Ammon's horn (tissue), 1 donor: ENCODE data around the gene CSMD2.

Source experiments
- DNase-seq: peaks from one replicate; pipeline ENCODE4 v3.0.0-alpha.2; 2016; ENCODE audit warnings: low spot score

Gene CSMD2

DNA sequence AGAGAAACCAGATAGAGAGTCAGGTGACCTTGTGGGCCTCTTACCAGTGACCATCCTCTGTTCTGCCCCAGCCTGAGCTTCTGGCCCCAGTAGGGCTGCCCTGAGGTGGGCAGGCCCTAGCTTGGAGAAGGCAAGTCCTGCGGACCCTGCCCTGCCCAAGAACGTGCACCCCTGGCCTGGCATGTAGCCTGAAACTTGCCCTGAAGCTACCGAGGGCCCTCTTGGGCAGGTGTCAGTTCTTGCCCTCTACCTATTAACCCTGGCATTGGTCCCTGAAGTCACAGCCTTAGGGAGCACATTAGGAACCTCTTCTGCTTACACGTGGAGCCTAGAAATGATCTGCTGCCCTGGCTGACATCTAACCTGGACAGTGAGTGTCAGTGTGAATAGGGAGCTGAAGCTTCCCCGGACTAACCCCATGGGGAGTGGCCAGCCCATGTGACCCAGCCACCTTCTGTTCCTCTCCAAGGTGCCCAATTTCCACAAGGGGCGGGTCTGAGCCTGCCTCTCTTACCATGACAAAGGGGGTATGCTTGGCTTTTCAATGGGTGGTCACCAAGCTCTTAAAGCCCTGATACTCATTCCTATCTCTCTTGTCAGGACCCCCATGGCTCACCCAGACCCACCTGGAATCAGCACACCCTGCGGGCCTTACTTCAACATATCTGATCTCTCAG lies 529.6 kb downstream of the CSMD2 start:
- DNase-seq, result no peak

DNA sequence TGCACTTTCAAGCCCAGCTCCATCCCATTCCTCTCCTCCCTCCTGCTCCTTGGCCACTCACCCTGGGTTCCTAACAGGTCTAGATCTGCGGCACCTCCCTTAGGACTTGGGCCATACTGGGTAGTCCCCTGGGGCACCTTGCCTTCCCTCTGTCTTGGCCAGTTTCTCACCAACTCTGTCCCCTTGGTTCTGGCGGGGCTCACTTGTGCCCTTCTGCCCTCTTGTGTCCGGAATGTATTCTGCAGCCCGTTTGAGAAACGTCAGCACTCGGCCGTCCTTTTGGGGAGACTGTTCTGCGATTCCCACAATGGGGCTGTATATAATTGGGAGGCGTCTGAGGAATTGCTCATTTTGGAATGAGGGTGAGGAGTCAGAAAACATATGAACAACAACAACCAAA lies 530.2 kb downstream of the CSMD2 start:
- peak; percentile 31 for DNase-seq

DNA sequence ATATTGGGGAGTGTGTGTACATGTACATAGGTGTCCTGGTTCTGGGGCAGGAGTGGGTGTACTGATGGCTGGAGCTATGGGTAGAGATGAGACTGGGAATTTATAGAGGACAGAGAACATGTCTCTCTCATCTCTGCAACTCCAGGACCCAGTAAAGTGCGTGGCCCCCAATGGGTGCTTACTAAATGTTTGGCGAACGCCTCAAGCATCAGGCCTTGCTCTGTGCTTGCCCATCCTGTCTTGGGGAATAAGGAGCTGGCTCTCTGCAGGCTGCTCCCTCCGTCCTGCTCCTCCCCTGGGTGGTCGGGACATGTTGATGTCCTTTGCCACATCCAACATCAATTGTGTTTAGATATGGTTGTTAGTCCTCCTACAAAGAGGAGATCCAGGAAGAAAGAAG lies 530.9 kb downstream of the CSMD2 start:
- no peak for DNase-seq

DNA sequence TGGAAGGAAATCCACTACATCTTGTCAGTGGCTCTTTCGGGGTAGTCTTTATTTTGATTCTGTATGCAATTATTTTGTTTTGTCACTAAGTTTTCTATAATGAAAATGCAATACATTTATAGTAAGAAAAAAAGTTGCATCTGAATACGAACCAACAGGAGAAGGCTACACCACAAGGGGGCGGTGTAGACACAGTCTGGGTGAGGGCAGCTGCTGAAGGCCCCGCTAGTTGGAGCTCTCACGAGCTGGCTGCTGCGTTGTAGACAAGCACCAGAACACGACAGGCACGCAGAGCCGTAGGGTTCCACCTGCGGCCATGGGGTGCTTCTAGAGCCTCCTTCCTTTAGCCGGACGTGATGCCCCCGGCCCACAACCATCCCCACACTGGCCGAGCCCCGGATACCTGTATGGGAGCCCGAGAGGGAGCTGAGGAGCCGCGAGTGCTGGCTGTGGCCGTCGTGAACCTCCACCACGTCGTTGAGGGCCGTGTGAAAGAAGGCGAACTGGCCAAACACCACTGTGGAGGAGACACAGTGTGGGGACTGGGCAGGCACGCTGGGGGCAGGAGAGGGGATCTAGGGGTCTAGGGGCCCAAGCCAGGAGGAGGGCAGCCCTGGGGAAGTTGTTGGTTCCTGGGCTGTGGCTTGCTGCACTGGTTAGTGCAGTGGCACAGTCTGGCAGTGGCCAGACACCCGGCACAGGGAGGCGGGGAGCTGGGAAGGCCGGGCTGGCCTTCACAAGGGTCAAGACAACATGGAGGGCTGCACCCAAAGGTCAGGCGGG lies 531.8 kb downstream of the CSMD2 start:
- peak; percentile 95 for DNase-seq

DNA sequence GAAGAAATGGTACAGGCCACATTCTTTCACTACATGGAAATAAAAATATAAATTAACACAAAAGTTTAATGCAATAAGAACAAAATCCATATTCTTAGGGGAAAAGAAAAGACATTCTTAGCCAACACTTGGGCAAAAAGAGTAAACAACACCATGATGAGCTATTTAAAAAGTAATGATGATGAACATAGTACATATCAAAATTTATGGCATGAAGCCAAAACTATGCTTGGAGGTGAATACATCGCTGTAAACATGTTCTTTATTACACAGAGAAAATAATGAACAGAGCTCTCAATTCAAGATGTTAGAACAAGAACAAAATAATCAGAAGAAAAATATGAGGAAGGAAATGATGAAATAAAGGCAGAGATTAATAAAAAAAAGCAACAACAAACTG lies 534.3 kb downstream of the CSMD2 start:
- no peak for DNase-seq

DNA sequence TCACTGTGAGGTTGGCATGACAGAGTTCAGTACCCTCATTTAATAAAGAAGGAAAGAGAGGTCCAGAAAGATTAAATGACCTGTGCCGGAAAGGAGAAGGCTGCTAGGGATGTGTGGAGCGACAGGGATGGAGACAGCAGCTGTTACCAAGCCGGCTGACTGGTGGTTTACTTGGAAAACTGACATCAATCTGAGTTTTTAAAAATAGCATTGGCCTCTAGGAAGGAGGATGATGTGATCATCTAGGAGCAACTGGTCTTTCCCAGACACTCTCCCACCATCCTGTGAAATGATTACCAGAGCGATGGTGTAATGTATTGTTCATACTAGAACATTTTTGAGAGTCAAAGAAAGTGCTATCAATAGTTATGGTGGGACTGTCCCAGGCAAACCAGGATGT lies 538.2 kb downstream of the CSMD2 start:
- DNase-seq, result peak; percentile 8

DNA sequence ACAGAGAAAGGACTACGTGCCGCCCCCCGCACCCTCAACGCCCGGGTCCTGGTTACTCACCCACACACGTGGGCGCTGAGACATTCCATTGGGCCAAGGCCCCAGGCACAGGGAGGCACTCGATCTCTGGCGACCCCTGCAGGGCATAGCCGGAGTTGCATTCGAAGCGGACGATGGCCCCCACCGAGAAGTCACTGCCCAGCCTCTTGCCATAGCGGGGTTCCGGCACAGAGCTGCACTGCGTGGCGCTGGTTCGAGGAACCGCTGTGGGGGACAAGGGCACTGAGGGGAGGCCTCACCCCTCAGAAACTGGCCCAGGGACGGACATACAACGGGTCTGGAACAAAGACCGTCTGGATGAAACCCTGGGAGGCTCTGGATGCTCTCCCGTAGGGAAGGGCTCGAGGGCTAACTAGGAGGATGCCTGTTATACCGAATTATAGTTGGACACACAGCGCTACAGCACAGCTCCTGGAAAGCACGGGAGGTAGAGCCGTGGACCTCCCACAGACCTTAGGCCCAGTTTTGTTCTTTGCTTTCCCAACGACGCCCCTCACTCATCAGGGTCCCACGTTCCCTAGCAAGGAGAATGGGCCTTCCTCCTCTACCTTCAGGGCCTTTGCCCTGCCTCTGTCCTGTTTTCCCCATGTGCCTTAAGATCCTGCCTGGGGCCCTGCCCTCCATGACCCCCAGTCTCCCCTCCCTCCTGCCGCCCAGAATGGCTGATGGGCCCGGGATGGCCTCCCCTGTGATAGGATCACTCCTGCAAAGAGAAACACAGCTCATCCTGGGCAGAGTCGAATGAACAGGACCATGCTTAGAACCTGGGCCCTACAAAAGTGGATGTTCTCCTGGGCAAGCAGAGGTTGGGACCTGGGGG lies 539.8 kb downstream of the CSMD2 start:
- no peak for DNase-seq

DNA sequence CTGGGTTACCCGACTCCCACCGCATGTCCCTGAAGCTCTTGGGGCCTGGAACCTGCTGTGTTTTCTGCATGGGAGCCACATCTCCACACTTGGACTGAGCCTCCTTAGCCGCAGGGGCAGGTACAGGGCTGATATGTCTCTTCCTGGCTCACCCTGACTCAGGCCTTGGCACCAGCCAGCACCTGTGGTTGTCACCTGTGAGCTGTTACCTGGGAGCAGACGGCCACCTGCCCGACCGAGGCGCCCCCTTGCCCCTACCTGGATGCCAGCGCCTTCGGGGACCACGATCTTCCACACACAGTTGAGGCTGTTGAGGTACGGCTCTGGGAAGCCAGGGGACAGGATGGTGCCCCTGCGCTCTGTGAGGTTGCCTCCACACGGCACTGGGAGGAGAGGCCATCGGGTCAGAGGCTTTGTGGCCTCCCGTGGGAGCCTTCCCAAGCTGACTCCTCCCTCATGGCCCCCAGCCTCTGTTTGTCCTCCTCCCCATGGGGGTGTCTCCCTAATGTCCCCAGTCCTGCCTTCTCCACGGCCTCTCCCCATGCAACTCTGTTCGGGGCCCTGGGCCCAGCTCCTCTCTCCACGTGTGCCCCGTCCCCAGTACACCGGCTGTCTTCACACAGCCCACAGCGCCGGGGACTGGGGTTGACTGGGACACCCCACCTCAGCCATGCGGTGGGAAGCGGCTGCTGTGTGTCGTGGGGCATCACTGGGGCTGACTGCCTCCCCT lies 540.6 kb downstream of the CSMD2 start:
- no peak for DNase-seq

DNA sequence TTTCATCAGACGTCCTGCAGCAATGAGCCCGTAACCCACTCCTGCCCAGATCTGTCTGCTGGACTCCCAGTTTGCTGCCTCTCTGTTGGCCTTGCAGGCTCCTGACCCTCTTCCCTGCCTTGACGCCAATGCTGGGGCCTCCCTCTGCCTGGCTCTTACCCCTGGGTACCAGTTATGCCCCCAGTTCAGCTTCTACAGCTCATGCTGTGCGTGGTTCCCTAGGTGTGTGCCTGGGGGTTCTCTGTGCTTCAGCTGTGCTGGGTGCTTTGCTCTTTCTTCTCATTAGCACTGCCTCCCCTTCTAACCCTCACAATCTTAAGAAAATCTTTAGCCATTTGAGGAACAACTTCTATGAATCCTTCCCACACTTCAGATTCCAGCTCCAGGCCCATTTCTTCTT lies 541.2 kb downstream of the CSMD2 start:
- DNase-seq, result no peak

DNA sequence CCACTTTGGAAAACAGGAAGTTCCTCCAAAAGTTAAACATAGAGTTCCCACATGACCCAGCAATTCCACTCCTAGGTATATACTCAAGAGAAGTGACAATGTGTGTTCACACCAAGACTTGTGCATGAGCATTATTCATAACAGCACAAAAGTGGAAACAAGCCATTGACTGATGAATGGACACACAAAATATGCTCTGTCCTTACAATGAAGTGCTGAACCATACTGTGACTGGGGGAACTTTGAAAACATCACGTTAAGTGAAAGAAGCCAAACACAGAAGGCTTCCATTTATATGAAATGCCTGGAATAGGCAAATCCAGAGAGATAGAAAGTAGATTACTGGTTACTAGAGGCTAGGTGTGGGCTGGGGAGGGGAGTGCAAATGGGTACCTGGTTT lies 542.3 kb downstream of the CSMD2 start:
- DNase-seq, result no peak

DNA sequence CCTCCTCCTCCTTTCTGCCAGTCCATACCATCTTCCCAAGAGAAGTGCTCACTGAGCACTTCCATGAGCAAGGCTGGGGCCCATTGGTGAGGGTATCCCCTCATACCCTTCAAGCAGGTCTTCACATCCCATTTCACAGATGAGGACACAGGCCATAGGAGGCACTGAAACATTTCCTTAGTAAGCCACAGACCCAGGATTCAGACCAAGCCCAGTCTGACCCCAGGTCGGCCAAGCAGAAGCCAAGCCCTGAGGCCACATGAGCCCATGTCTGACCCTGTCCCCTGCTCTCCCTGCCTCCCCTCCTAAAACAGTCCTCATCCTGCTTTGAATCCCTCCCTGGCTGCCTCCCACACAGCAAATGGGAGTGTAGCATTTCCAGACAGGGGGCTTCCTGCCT lies 546.4 kb downstream of the CSMD2 start:
- DNase-seq, result no peak

DNA sequence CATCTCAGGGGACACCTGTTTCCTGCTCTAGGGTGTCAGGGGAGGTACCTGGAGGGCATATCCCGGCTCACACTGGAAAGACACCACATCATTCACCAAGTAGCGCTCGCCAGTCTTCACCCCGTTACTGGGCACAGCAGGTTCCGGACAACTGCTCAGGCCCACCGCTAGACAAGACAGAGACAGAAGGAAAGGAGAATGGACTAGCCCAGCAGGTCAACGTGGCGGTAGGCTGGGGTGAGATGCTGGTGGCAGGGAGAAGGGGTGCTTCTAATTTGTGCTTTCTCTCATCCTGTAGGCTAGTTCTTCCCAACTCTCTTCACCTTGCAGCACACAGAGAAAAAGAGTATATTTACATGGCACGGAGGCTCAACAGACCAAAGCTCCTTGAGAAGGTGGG lies 547.6 kb downstream of the CSMD2 start:
- DNase-seq, result no peak

DNA sequence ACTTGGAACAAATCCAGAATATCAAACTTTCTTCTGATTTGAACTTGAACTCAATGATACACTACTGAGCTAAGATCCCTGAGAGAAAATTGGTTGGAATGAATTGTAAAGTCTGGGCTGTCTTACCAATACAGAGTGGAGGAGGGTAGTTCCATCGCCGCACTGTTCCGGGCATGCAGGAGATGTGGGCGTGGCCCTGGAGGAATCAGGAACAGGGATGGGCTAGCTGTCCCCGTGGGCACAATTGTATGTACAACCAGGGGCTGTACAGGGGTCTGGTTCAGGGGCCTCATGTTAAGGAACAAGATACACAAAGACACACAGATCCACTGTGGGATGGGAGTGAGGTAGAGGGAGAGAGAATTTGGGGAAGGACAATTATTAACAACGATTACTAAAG lies 548.2 kb downstream of the CSMD2 start:
- DNase-seq, result no peak

DNA sequence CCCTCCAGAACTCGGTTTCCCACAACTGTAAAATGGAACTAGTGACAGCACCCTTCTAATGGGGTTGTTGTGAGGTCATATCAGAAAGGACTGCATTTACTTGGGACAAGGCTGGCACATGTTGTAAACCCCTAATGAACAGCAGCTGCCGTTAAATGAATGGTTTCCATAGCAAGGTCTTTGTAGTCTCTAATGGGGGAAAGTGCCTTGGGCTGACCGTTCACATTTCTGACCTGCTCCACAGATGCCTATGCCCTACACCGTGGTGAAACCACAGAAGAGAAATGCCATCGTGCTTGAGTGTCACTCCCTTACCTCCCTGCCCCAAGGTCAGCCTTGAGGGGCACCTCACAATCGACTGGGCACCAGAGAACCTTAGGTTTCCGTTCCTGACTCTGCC lies 549.5 kb downstream of the CSMD2 start:
- no peak for DNase-seq

DNA sequence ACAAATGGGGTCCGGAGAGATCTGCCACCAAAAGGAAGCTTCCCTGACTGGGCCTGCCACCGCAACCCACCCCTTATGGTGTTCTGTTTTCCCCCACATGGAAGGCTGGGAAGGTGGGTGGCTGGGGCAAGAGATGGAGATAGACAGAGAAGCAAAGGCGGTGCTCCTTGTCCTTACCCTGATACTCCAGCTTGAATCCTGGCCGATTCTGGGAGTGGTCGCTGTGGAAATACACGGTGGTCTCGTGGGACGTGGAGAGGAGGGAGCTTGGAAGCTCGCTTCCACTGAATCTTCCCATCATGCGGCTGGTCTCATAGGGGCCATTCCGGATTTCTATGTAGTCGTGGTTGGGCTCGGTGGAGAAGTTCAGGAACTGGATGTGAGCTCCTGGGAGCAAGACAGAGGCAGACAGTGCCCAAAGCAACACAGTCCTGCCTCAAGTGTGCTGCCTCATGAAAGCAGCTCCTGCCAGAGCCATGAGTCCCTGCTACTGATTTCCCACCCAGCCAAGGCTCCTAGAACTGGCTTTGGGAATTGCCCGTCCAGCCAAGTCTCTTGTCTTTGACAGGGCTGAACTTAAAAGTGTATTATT lies 554.1 kb downstream of the CSMD2 start:
- DNase-seq, result no peak

DNA sequence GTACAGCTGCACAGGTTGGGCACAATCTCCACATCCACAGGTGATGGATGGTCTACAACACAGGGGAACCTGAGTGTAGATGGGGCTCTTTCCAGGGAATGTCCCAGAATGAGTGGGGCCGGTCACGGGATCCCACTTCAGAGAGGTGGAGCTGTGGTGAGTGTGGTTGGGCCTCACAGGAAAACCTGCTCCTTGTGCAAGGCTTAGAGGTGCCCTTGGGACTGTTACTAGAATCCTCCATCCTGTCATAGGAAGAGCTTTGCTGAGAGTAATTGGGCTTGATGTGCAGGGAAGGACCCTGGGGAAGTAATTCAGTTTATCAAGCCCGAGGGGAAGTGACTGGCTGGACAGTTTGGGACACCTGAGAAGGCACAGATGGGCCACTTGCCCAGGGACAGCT lies 554.6 kb downstream of the CSMD2 start:
- DNase-seq, result no peak

DNA sequence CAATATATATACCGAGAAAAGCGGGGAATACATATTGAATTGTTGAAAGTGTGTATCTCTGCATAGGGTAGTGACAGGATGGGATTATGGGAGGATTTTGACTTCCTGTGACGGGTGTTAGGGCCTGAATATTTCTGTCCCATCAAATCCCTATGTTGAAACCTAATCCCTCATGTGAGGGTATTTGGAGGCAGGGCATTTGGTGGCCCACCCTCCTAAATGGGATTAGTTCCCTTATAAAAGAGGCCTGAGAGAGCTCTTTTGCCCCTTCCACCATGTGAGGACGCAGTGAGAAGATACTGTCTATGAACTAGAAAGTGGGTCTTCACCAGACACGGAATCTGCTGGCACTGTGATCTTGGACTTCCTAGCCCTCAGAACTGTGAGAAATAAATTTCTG lies 555.3 kb downstream of the CSMD2 start:
- no peak for DNase-seq

DNA sequence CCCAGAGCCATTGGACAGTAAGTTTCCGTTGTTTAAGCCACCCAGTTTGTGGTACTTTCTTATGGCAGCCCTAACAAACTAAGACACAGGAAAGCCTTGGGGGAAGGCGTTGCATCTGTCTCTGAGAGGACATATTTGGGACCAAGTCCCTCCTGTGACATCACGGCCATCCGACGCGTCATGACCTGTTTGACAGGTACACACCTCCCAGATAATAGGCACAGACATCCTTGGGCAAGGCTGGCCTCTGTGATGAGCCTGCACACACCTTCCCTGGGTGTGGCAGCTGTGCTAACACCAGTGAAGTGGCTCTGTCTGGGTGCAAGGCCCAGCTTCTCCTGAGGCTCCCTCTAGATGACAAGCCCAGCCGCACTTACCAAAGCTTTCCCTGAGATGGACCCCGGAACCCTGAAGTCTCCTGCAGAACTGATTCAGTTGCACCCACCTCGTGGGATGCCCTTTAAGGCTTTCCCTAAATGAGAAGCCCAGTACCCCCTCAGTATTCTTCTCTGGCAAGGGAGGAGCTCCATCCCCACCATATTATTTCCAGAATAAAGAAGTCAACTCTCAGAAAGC lies 556.1 kb downstream of the CSMD2 start:
- DNase-seq, result no peak

DNA sequence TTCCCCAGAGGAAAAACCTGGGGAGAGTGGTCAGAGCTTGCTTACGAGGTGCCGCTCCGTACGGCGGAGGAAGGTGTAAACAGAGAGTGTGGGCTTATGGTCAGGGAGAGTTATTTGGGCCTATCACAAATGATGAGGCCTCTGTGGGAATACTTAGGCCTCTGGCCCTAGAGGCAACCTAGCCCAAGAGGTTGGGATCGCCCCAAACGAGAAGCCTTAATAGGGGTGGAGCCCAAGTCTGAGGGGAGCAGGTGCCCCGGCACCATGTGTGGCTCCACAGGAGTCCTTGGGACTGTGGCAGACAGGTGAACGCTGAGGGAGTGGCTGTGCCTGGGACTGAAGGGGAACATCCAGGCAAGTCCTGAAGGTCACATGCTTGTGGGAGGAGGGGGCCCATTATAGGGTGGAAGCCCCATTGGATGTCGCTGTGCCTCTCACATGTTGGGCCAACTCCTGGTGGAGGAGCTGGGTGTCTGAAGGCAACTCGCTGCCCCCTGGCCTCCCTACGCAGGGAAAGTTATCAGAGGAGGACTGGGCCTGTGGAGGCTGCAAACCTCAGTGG lies 557.5 kb downstream of the CSMD2 start:
- DNase-seq, result no peak

DNA sequence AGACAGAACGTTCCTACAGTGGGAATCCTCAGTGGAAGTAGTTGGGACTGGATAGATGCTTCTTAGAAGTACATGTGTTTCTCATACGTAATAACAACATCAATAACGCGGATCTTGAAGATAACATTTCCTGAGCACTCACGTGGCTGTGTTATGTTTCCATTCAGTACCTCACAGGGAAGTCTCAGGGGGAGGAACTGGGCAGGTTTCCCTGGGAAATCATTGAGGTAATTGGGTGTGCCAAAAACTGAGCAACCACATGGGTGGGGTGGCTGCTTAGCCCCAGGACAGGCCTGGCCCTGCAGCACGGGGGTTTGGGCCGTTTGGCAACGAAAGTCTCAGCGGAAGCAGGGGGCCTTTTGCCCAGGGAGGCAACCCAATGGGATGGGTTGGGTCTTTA lies 558.8 kb downstream of the CSMD2 start:
- no peak for DNase-seq

DNA sequence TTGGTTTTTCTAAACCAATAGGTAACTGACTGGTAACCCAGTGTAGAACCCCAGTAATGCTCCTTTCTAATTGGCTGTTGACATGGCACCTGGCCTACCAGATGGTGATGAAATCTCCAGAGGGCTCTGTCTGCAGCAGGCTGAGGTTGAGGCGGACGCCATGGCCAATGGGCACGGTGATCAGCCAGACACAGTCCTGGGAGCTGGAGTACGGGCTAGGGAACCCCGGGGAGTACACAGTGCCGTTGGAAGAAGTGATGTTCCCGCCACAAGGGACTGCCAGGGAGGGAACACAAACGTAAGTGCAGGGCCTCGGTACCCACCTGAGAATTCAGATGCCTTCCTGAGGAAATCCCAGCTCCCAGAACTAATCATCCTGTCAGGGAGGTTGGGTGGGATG lies 562.8 kb downstream of the CSMD2 start:
- no peak for DNase-seq
